Measurements from ENCODE around the gene C10orf95. TPM values are rescaled to one million over a fixed set of nuclear protein-coding genes. Genes with fewer than 3 reads are reported as not detected.

Gene C10orf95
- total and polyA plus RNA-seq, 2 of the 13 experiments (the other 11 are each of a cell fraction or from before 2014, with no cell fraction given) = 0.05 to 0.07 TPM

DNA sequence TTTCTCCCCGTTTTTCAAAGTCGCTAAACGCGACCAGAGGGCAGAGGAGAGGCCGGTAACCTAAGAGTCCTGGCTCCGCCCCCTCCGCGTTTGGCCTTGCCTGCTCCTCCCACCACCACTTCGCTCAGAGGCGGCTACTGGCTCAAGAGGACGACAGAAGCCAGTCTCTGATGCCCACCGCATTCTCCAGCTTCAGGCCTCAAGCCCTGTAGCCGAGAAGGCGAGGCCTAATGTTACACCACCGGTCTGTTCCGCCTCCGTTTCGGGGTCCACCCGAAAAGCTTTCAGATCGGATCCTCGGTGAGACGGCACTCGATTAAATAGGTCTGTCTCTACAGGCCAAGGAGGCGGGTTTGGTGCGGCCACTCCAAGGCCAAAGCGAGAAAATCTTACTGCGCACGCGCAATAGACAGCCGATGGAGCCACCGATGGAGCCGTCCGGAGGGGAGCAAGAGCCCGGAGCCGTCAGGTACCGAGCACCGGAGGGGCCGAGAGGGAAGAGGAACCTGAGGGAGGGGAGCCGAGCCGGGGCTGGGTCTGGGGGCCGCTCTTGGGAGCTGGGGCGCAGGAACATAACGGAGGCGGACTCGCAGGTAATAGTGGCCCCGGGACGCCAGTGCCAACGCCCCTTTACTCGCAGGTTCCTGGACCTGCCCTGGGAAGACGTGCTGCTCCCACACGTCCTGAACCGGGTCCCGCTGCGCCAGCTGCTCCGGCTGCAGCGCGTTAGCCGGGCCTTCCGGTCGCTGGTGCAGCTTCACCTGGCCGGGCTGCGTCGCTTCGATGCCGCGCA, 30.4 kb downstream of the C10orf95 start, which contains the start of gene FBXL15 (continued):
- TF ChIP-seq, protein P1, sequence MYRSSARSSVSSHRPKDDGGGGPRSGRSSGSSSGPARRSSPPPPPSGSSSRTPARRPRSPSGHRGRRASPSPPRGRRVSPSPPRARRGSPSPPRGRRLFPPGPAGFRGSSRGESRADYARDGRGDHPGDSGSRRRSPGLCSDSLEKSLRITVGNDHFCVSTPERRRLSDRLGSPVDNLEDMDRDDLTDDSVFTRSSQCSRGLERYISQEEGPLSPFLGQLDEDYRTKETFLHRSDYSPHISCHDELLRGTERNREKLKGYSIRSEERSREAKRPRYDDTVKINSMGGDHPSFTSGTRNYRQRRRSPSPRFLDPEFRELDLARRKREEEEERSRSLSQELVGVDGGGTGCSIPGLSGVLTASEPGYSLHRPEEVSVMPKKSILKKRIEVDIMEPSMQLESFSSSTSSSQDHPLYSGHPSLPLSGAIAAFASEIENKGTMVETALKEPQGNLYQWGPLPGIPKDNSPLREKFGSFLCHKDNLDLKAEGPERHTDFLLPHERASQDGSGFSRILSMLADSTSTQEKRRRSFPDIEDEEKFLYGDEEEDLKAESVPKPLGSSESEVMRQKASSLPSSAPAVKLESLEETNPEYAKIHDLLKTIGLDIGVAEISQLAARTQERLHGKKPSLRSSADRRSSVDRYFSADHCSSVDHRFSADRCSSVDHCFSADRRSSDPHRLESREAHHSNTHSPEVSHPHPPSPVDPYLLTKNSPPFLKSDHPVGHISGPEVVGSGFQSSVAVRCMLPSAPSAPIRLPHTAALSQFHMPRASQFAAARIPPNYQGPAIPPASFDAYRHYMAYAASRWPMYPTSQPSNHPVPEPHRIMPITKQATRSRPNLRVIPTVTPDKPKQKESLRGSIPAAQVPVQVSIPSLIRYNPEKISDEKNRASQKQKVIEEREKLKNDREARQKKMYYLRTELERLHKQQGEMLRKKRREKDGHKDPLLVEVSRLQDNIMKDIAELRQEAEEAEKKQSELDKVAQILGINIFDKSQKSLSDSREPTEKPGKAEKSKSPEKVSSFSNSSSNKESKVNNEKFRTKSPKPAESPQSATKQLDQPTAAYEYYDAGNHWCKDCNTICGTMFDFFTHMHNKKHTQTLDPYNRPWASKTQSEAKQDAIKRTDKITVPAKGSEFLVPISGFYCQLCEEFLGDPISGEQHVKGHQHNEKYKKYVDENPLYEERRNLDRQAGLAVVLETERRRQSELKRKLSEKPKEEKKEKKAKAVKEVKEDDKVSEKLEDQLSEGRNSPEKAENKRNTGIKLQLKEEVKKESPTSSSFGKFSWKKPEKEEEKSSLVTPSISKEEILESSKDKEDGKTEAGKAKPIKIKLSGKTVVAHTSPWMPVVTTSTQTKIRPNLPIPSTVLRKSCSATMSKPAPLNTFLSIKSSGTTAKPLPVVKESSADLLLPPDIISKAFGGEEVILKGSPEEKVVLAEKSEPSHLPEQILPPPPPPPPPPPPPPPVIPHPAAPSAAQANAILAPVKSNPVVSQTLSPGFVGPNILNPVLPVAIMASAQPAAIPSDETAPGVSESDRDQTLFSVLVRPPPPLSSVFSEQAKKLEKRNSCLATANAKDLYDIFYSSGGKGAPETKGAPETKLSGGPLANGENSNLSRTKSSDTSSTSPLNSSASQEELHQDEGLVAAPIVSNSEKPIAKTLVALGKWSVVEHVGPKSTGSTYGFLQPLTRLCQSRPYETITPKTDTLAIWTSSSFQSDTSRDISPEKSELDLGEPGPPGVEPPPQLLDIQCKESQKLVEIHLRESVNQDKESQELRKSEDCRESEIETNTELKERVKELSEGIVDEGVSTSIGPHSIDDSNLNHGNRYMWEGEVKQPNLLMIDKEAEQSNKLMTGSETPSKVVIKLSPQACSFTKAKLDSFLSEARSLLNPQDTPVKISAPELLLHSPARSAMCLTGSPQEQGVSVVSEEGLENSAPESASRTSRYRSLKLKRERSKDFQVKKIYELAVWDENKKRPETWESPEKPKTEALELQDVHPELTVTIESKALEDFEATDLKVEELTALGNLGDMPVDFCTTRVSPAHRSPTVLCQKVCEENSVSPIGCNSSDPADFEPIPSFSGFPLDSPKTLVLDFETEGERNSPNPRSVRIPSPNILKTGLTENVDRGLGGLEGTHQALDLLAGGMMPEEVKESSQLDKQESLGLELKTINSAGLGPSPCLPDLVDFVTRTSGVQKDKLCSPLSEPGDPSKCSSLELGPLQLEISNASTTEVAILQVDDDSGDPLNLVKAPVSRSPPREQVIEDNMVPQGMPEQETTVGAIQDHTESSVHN (CRISPR knock-in tag; IDR thresholded peaks at IDR 0.05) = no peak; the same call in 1 of the 2 replicates
- peak; percentile 74 for TF ChIP-seq ZNF143 (CRISPR knock-in tag; IDR thresholded peaks at IDR 0.05)
- TF ChIP-seq TCF7L2 (IDR thresholded peaks at IDR 0.05; ENCODE audit: low read depth, low read length) = no peak
- TF ChIP-seq, protein P2, sequence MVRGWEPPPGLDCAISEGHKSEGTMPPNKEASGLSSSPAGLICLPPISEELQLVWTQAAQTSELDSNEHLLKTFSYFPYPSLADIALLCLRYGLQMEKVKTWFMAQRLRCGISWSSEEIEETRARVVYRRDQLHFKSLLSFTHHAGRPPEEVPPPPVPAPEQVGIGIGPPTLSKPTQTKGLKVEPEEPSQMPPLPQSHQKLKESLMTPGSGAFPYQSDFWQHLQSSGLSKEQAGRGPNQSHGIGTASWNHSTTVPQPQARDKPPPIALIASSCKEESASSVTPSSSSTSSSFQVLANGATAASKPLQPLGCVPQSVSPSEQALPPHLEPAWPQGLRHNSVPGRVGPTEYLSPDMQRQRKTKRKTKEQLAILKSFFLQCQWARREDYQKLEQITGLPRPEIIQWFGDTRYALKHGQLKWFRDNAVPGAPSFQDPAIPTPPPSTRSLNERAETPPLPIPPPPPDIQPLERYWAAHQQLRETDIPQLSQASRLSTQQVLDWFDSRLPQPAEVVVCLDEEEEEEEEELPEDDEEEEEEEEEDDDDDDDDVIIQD (CRISPR knock-in tag; IDR thresholded peaks at IDR 0.05; ENCODE audit: low read depth) = 0 out of 2 replicates have a peak, but pooled peaks have one; percentile 20
- no peak for TF ChIP-seq GPN1 (CRISPR knock-in tag; IDR thresholded peaks at IDR 0.05; ENCODE audit: borderline replicate concordance)
- TF ChIP-seq SYNCRIP (IDR thresholded peaks at IDR 0.05; ENCODE audit: insufficient read depth, low read depth, low read length) = no peak
- no peak for TF ChIP-seq ZNF552 (CRISPR knock-in tag; IDR thresholded peaks at IDR 0.05; ENCODE audit: borderline replicate concordance)
- no peak for TF ChIP-seq NFE2 (CRISPR knock-in tag; IDR thresholded peaks at IDR 0.05)
- TF ChIP-seq FOXA3 (CRISPR knock-in tag; IDR thresholded peaks at IDR 0.05) = no peak; the same call in none of the 2 replicates
- TF ChIP-seq ETV5 (CRISPR knock-in tag; IDR thresholded peaks at IDR 0.05; ENCODE audit: borderline replicate concordance) = peak; percentile 45; the same call in 1 of the 2 replicates
- TF ChIP-seq ZNF432 (CRISPR knock-in tag; IDR thresholded peaks at IDR 0.05; ENCODE audit: borderline replicate concordance) = no peak
- TF ChIP-seq, protein P3, sequence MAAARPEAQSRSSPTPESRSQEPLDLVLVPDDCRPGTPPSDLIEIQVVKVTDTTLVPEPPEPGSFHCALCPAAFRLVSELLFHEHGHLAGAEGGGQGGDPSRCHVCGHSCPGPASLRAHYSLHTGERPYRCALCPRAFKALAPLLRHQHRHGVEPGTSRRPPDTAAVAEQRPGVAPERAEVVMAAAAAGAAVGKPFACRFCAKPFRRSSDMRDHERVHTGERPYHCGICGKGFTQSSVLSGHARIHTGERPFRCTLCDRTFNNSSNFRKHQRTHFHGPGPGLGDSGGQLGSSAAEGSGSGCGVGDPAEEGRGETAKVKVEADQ (CRISPR knock-in tag; IDR thresholded peaks at IDR 0.05; ENCODE audit: borderline replicate concordance) = no peak
- peak; percentile 17; the same call in 1 of the 2 replicates for TF ChIP-seq SIX4 (CRISPR knock-in tag; IDR thresholded peaks at IDR 0.05)
- TF ChIP-seq, protein P4, sequence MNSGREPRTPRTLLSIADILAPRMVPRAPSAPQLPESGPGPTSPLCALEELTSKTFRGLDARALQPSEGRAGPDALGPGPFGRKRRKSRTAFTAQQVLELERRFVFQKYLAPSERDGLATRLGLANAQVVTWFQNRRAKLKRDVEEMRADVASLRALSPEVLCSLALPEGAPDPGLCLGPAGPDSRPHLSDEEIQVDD (CRISPR knock-in tag; IDR thresholded peaks at IDR 0.05; ENCODE audit: borderline replicate concordance) = no peak
- TF ChIP-seq ZBTB7A (CRISPR knock-in tag; IDR thresholded peaks at IDR 0.05) = no peak
- no peak for TF ChIP-seq KDM1A (CRISPR knock-in tag; IDR thresholded peaks at IDR 0.05)
- TF ChIP-seq, protein P5, sequence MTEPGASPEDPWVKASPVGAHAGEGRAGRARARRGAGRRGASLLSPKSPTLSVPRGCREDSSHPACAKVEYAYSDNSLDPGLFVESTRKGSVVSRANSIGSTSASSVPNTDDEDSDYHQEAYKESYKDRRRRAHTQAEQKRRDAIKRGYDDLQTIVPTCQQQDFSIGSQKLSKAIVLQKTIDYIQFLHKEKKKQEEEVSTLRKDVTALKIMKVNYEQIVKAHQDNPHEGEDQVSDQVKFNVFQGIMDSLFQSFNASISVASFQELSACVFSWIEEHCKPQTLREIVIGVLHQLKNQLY (CRISPR knock-in tag; IDR thresholded peaks at IDR 0.05) = no peak
- peak; percentile 21; the same call in 1 of the 2 replicates for TF ChIP-seq ZZZ3 (CRISPR knock-in tag; IDR thresholded peaks at IDR 0.05; ENCODE audit: borderline replicate concordance)
